HEK293 (cell line): ENCODE data around the gene FMNL1.
A peak's percentile ranks its signal among the peaks of the same experiment; 100 is the strongest.

Source experiments
- CTCF ChIA-PET: fragments of 350-600 bp; formaldehyde crosslinking; extraction: SDS; loops from one replicate; lab custom pipeline; 2021; ENCODE audit warnings: antibody characterized with exemption; lab: Yijun Ruan, JAX
- POLR2A ChIA-PET: fragments of 300-600 bp; formaldehyde crosslinking; extraction: SDS; loops from one replicate; lab custom pipeline; 2020; ENCODE audit warnings: antibody characterized with exemption, inconsistent platforms; lab: Yijun Ruan, JAX
- H3K27ac ChIP-seq: fragments of 200-500 bp; sonication (Bioruptor generic); 2 replicates; pipeline ENCODE4 v1.5.1; 2014; ENCODE audit warnings: low read depth, low read length, control low read depth, inconsistent platforms; ENCODE audit errors: extremely low read depth
- H3K36me3 ChIP-seq, 2 experiments: fragments of 200-500 bp in 1 of 2; sonication (Bioruptor generic) in 1 of 2; 1 replicate in 1 of 2; 2 replicates in 1 of 2; pipeline ENCODE4 v1.5.1; 2014 to 2017; ENCODE audit warnings: inconsistent platforms in 2 of 2, low read length in 2 of 2; ENCODE audit not compliant: control insufficient read depth in 2 of 2, insufficient read depth in 1 of 2
- H3K4me1 ChIP-seq: fragments of 200-500 bp; sonication (Bioruptor generic); 2 replicates; pipeline ENCODE4 v1.5.1; 2014; ENCODE audit warnings: mild to moderate bottlenecking, low read length, inconsistent platforms; ENCODE audit not compliant: control insufficient read depth, insufficient read depth
- H3K4me3 ChIP-seq: 2 replicates; pipeline ENCODE4 v1.5.1; 2011; ENCODE audit warnings: low read depth, mild to moderate bottlenecking, control low read depth, low read length, moderate library complexity
- H3K9me3 ChIP-seq: fragments of 200-500 bp; sonication (Bioruptor generic); 2 replicates; pipeline ENCODE4 v1.5.1; 2014; ENCODE audit warnings: low read depth, low read length, inconsistent platforms; ENCODE audit not compliant: control insufficient read depth, insufficient read depth
- GLI4 ChIP-seq: fragments of 450-650 bp; formaldehyde crosslinking; IDR thresholded peaks from 2 replicates; pipeline ENCODE4 v1.5.1; 2016; ENCODE audit warnings: missing biosample characterization, missing genetic modification characterization
- SP7 ChIP-seq: fragments of 450-650 bp; formaldehyde crosslinking; IDR thresholded peaks from 2 replicates; pipeline ENCODE4 v1.5.1; 2016; ENCODE audit warnings: missing biosample characterization, missing genetic modification characterization
- ZNF157 ChIP-seq: fragments of 450-650 bp; formaldehyde crosslinking; IDR thresholded peaks from 2 replicates; pipeline ENCODE4 v1.5.1; 2016; ENCODE audit warnings: missing biosample characterization, missing genetic modification characterization
- ZNF37A ChIP-seq: fragments of 450-650 bp; IDR thresholded peaks from 2 replicates; pipeline ENCODE4 v1.5.1; 2018; ENCODE audit warnings: missing biosample characterization, missing genetic modification characterization
- ZNF571 ChIP-seq: fragments of 450-650 bp; formaldehyde crosslinking; IDR thresholded peaks from 2 replicates; pipeline ENCODE4 v1.5.0; 2017; ENCODE audit warnings: missing biosample characterization, missing genetic modification characterization
- ZNF654 ChIP-seq: fragments of 450-650 bp; formaldehyde crosslinking; IDR thresholded peaks from 2 replicates; pipeline ENCODE4 v1.5.1; 2016; ENCODE audit warnings: low read depth, missing biosample characterization, missing genetic modification characterization
- ZNF707 ChIP-seq: fragments of 450-650 bp; formaldehyde crosslinking; IDR thresholded peaks from 2 replicates; pipeline ENCODE4 v1.5.1; 2016; ENCODE audit warnings: missing biosample characterization, missing genetic modification characterization
- ZNF777 ChIP-seq: fragments of 450-650 bp; formaldehyde crosslinking; IDR thresholded peaks from 2 replicates; pipeline ENCODE4 v1.5.1; 2017; ENCODE audit warnings: missing biosample characterization, missing genetic modification characterization, borderline replicate concordance
- ZSCAN23 ChIP-seq: fragments of 450-650 bp; formaldehyde crosslinking; IDR thresholded peaks from 2 replicates; pipeline ENCODE4 v1.5.1; 2016; ENCODE audit warnings: missing biosample characterization, missing genetic modification characterization
- TF ChIP-seq, protein P1 (sequence below): fragments of 450-650 bp; formaldehyde crosslinking; conservative IDR thresholded peaks from 2 replicates; pipeline ENCODE4 v1.5.1; 2016; ENCODE audit warnings: low read depth, missing biosample characterization, missing genetic modification characterization
- TF ChIP-seq, protein P2 (sequence below): fragments of 450-650 bp; formaldehyde crosslinking; IDR thresholded peaks from 2 replicates; pipeline ENCODE4 v1.5.1; 2016; ENCODE audit warnings: missing biosample characterization, missing genetic modification characterization, borderline replicate concordance
- TF ChIP-seq, protein P3 (sequence below): fragments of 450-650 bp; formaldehyde crosslinking; IDR thresholded peaks from 2 replicates; pipeline ENCODE4 v1.5.1; 2016; ENCODE audit warnings: missing biosample characterization, missing genetic modification characterization
- TF ChIP-seq, protein P4 (sequence below): fragments of 450-650 bp; formaldehyde crosslinking; IDR thresholded peaks from 2 replicates; pipeline ENCODE4 v1.5.1; 2016; ENCODE audit warnings: missing biosample characterization, missing genetic modification characterization

The FMNL1 gene

DNA sequence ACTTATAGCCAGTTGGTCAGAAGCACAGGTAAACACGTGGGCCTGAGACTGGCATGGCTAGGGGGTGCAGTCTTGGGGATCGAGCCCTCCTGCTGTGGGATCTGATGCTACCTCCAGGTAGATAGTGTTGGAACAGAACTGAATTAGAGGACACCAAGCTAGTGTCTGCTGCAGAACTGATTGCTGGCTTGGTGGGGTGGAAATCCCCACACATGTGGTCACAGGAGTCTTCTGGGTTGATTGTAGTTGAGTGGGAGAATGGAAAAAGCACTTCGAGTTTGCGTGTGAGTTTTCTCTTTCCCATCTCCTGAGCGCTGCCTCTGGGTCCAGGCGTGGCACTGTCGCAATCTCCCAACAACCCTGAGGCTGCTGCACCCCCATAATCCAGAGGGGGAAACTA, 48.2 kb downstream of the FMNL1 start (continued):
- TF ChIP-seq, protein P1, sequence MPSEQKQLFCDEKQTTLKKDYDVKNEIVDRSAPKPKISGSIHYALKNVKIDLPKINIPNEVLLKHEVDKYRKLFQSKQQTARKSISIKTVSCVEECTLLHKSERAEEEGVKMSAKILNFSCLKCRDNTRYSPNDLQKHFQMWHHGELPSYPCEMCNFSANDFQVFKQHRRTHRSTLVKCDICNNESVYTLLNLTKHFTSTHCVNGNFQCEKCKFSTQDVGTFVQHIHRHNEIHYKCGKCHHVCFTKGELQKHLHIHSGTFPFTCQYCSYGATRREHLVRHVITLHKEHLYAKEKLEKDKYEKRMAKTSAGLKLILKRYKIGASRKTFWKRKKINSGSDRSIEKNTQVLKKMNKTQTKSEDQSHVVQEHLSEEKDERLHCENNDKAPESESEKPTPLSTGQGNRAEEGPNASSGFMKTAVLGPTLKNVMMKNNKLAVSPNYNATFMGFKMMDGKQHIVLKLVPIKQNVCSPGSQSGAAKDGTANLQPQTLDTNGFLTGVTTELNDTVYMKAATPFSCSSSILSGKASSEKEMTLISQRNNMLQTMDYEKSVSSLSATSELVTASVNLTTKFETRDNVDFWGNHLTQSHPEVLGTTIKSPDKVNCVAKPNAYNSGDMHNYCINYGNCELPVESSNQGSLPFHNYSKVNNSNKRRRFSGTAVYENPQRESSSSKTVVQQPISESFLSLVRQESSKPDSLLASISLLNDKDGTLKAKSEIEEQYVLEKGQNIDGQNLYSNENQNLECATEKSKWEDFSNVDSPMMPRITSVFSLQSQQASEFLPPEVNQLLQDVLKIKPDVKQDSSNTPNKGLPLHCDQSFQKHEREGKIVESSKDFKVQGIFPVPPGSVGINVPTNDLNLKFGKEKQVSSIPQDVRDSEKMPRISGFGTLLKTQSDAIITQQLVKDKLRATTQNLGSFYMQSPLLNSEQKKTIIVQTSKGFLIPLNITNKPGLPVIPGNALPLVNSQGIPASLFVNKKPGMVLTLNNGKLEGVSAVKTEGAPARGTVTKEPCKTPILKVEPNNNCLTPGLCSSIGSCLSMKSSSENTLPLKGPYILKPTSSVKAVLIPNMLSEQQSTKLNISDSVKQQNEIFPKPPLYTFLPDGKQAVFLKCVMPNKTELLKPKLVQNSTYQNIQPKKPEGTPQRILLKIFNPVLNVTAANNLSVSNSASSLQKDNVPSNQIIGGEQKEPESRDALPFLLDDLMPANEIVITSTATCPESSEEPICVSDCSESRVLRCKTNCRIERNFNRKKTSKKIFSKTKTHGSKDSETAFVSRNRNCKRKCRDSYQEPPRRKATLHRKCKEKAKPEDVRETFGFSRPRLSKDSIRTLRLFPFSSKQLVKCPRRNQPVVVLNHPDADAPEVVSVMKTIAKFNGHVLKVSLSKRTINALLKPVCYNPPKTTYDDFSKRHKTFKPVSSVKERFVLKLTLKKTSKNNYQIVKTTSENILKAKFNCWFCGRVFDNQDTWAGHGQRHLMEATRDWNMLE (tag by site-specific recombination): no peak
- TF ChIP-seq ZSCAN23 (tag by site-specific recombination) (no peak), ZNF777 (no peak), ZNF157 (no peak), ZNF571 (tag by site-specific recombination) (no peak), ZNF37A (no peak), GLI4 (tag by site-specific recombination) (no peak), ZNF707 (tag by site-specific recombination) (no peak)
- TF ChIP-seq, protein P2, sequence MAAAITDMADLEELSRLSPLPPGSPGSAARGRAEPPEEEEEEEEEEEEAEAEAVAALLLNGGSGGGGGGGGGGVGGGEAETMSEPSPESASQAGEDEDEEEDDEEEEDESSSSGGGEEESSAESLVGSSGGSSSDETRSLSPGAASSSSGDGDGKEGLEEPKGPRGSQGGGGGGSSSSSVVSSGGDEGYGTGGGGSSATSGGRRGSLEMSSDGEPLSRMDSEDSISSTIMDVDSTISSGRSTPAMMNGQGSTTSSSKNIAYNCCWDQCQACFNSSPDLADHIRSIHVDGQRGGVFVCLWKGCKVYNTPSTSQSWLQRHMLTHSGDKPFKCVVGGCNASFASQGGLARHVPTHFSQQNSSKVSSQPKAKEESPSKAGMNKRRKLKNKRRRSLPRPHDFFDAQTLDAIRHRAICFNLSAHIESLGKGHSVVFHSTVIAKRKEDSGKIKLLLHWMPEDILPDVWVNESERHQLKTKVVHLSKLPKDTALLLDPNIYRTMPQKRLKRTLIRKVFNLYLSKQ (tag by site-specific recombination): no peak
- TF ChIP-seq, protein P3, sequence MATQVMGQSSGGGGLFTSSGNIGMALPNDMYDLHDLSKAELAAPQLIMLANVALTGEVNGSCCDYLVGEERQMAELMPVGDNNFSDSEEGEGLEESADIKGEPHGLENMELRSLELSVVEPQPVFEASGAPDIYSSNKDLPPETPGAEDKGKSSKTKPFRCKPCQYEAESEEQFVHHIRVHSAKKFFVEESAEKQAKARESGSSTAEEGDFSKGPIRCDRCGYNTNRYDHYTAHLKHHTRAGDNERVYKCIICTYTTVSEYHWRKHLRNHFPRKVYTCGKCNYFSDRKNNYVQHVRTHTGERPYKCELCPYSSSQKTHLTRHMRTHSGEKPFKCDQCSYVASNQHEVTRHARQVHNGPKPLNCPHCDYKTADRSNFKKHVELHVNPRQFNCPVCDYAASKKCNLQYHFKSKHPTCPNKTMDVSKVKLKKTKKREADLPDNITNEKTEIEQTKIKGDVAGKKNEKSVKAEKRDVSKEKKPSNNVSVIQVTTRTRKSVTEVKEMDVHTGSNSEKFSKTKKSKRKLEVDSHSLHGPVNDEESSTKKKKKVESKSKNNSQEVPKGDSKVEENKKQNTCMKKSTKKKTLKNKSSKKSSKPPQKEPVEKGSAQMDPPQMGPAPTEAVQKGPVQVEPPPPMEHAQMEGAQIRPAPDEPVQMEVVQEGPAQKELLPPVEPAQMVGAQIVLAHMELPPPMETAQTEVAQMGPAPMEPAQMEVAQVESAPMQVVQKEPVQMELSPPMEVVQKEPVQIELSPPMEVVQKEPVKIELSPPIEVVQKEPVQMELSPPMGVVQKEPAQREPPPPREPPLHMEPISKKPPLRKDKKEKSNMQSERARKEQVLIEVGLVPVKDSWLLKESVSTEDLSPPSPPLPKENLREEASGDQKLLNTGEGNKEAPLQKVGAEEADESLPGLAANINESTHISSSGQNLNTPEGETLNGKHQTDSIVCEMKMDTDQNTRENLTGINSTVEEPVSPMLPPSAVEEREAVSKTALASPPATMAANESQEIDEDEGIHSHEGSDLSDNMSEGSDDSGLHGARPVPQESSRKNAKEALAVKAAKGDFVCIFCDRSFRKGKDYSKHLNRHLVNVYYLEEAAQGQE (tag by site-specific recombination): no peak

DNA sequence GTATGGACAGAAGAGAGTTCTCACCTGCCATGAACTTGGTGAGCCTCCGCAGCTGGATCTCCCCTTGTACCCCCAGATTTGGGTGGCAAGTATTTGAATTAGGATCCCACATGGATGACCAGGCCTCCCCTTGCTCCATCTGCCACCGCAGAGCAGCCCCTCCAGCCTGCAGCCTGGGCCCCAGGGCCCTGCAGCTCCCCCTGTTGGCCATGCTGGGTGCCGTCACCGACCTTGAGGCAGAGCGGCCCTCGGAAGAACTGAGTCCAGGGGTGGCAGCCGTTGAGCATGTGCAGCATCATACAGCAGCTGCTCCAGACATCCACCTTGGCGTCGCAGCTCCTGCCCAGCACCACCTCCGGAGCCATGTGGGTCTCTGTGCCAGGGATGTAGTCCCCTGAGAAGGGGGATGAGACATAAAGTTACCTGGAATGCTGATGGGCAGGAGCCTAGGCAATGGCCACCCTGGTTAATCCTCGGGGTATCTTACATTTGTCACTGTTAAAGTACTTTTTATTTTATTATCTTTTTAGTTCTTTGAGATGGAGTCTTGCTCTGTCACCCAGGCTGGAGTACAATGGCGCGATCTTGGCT, 49.2 kb downstream of the FMNL1 start:
- POLR2A ChIA-PET: interaction anchor here (0.6 to 1.0 kb wide), 3 partner anchors 10 to 103 kb away, joined by 5 to 8 read pairs (median 5); no protein-coding TSS in a partner anchor
- Histone ChIP-seq H3K4me3 (no peak overlapping the region), H3K27ac (no peak overlapping the region), H3K4me1 (no peaks in the 10 kb centered on the region), H3K9me3 (no peaks in the 10 kb centered on the region), H3K36me3 (peaks cover 25 to 74% of the 10 kb centered on the region in 2 experiments; a peak in 2 of 3 replicates)
- CTCF ChIA-PET: interaction anchor here (0.6 to 12.0 kb wide), 20 partner anchors 12 to 391 kb away, joined by 3 to 357 read pairs (median 4); partner anchors contain the start of gene HEXIM1
- TF ChIP-seq ZNF654 (tag by site-specific recombination): peak; percentile 21
- TF ChIP-seq, protein P4, sequence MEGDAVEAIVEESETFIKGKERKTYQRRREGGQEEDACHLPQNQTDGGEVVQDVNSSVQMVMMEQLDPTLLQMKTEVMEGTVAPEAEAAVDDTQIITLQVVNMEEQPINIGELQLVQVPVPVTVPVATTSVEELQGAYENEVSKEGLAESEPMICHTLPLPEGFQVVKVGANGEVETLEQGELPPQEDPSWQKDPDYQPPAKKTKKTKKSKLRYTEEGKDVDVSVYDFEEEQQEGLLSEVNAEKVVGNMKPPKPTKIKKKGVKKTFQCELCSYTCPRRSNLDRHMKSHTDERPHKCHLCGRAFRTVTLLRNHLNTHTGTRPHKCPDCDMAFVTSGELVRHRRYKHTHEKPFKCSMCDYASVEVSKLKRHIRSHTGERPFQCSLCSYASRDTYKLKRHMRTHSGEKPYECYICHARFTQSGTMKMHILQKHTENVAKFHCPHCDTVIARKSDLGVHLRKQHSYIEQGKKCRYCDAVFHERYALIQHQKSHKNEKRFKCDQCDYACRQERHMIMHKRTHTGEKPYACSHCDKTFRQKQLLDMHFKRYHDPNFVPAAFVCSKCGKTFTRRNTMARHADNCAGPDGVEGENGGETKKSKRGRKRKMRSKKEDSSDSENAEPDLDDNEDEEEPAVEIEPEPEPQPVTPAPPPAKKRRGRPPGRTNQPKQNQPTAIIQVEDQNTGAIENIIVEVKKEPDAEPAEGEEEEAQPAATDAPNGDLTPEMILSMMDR: peak; percentile 62
- no peak for TF ChIP-seq SP7 (tag by site-specific recombination)
